ENCODE data around the gene PLEK. TPM values are rescaled to one million over a fixed set of nuclear protein-coding genes. Genes with fewer than 3 reads are reported as not detected.

The PLEK gene
- total and polyA plus RNA-seq, 2 donors (not counting 1 experiment from before 2014, with no cell fraction given), result not detected

DNA sequence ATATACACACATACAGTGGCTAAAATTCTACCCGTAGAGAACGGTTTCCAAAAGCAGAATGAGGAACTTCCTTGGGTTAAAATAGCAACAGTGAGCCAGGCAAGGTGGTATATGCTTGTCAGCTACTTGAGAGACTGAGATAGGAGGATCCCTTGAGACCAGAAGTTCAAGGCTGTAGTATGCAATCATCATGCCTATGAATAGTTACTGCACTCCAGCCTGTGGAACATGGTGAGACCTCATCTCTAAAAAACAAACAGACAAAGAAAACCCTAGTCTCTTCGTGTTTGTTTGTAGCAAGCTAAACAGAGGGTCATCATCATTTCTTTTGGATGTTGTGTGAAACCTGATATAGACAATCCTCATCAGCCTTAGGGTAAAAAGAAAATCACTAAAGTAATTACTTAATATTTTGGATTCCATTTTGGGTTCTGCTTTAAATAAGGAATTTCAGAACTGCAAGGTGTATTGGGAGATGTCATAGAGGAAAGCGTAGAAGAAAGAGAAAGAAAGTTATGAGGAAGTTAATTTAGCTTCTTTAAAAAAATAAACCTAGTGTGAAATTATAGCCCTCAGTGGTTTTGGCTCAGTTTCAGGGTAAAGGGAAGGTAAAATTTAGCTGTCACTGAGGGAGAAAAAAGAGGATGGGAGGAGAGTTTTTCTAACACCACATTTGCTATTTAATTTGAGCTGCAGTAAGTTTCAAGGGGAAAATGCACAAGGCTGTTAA is 46.5 kb downstream of the PLEK start:
- Histone ChIP-seq H4K20me1 (ENCODE audit: control insufficient read depth, extremely low read depth, insufficient read depth, low read length) (no peaks in the 10 kb centered on the region), H3K4me2 (ENCODE audit: extremely low read depth, insufficient read depth, low read length) (no peak overlapping the region)
- DNase-seq (ENCODE audit: low read depth in 2 of 2), result no peak

GRCh38 chr2:68412127-68412819 is 47.2 kb downstream of the PLEK start:
- Histone ChIP-seq H3K9me3 (ENCODE audit: control insufficient read depth, insufficient read depth, low read depth, low read length) (no peaks in the 10 kb centered on the region), H4K20me1 (ENCODE audit: control insufficient read depth, extremely low read depth, insufficient read depth, low read length) (no peaks in the 10 kb centered on the region), H2AFZ (ENCODE audit: low read length) (no peak overlapping the region), H3K9ac (ENCODE audit: insufficient read depth, low read length) (no peak overlapping the region), H3K4me1 (ENCODE audit: control insufficient read depth, extremely low read depth, insufficient read depth, low read length) (no peaks in the 10 kb centered on the region), H3K27me3 (ENCODE audit: control insufficient read depth, insufficient read depth, low read length) (peaks cover 3% of the 10 kb centered on the region), H3K36me3 (ENCODE audit: control insufficient read depth, insufficient read depth, low read length) (no peaks in the 10 kb centered on the region), H3K27ac (ENCODE audit: insufficient read depth, low read length) (no peak overlapping the region), H3K4me3 (replicated peaks in 1 of 4; ENCODE audit: control extremely low read depth in 1 of 4, insufficient read depth in 1 of 4, low read depth in 3 of 4, low read length in 4 of 4) (no peak overlapping the region), H3K4me2 (ENCODE audit: extremely low read depth, insufficient read depth, low read length) (no peak overlapping the region), H3K79me2 (ENCODE audit: control insufficient read depth, insufficient read depth, low read length) (no peaks in the 10 kb centered on the region)
- DNase-seq (ENCODE audit: low read depth in 2 of 2), result no peak
- TF ChIP-seq, protein P1, sequence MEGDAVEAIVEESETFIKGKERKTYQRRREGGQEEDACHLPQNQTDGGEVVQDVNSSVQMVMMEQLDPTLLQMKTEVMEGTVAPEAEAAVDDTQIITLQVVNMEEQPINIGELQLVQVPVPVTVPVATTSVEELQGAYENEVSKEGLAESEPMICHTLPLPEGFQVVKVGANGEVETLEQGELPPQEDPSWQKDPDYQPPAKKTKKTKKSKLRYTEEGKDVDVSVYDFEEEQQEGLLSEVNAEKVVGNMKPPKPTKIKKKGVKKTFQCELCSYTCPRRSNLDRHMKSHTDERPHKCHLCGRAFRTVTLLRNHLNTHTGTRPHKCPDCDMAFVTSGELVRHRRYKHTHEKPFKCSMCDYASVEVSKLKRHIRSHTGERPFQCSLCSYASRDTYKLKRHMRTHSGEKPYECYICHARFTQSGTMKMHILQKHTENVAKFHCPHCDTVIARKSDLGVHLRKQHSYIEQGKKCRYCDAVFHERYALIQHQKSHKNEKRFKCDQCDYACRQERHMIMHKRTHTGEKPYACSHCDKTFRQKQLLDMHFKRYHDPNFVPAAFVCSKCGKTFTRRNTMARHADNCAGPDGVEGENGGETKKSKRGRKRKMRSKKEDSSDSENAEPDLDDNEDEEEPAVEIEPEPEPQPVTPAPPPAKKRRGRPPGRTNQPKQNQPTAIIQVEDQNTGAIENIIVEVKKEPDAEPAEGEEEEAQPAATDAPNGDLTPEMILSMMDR (conservative IDR thresholded peaks at IDR 0.05 in 1 of 2, IDR thresholded peaks at IDR 0.05 in 1 of 2; ENCODE audit: low read depth in 1 of 2, low read length in 2 of 2), result no peak
- TF ChIP-seq EZH2 (IDR thresholded peaks at IDR 0.05; ENCODE audit: low read length, missing control alignments), result no peak

More for the DNA sequence above, 46.5 kb downstream of the PLEK start:
- Histone ChIP-seq H3K27me3 (ENCODE audit: control insufficient read depth, insufficient read depth, low read length) (no peaks in the 10 kb centered on the region), H3K79me2 (ENCODE audit: control insufficient read depth, insufficient read depth, low read length) (no peaks in the 10 kb centered on the region), H2AFZ (ENCODE audit: low read length) (no peak overlapping the region), H3K27ac (ENCODE audit: insufficient read depth, low read length) (no peak overlapping the region), H3K9ac (ENCODE audit: insufficient read depth, low read length) (no peak overlapping the region), H3K36me3 (ENCODE audit: control insufficient read depth, insufficient read depth, low read length) (no peaks in the 10 kb centered on the region), H3K4me3 (replicated peaks in 1 of 4; ENCODE audit: control extremely low read depth in 1 of 4, insufficient read depth in 1 of 4, low read depth in 3 of 4, low read length in 4 of 4) (no peak overlapping the region), H3K4me1 (ENCODE audit: control insufficient read depth, extremely low read depth, insufficient read depth, low read length) (no peaks in the 10 kb centered on the region), H3K9me3 (ENCODE audit: control insufficient read depth, insufficient read depth, low read depth, low read length) (no peaks in the 10 kb centered on the region)
- no peak for TF ChIP-seq EZH2 (IDR thresholded peaks at IDR 0.05; ENCODE audit: low read length, missing control alignments)
- TF ChIP-seq, protein P1 (conservative IDR thresholded peaks at IDR 0.05 in 1 of 2, IDR thresholded peaks at IDR 0.05 in 1 of 2; ENCODE audit: low read depth in 1 of 2, low read length in 2 of 2), result no peak

- no peak for DNase-seq (ENCODE audit: low read depth in 2 of 2)
- H4K20me1 ChIP-seq (ENCODE audit: control insufficient read depth, extremely low read depth, insufficient read depth, low read length), result no peaks in the 10 kb centered on the region
- no peak overlapping the region for H3K4me3 ChIP-seq (replicated peaks in 1 of 4; ENCODE audit: control extremely low read depth in 1 of 4, insufficient read depth in 1 of 4, low read depth in 3 of 4, low read length in 4 of 4)
- H3K4me2 ChIP-seq (ENCODE audit: extremely low read depth, insufficient read depth, low read length), result no peak overlapping the region
- peaks cover 3% of the 10 kb centered on the region for H3K27me3 ChIP-seq (ENCODE audit: control insufficient read depth, insufficient read depth, low read length)
- no peaks in the 10 kb centered on the region for H3K36me3 ChIP-seq (ENCODE audit: control insufficient read depth, insufficient read depth, low read length)
- no peak for TF ChIP-seq EZH2 (IDR thresholded peaks at IDR 0.05; ENCODE audit: low read length, missing control alignments)
- TF ChIP-seq, protein P1 (conservative IDR thresholded peaks at IDR 0.05 in 1 of 2, IDR thresholded peaks at IDR 0.05 in 1 of 2; ENCODE audit: low read depth in 1 of 2, low read length in 2 of 2), result no peak
- H3K79me2 ChIP-seq (ENCODE audit: control insufficient read depth, insufficient read depth, low read length), result no peaks in the 10 kb centered on the region
- H3K9ac ChIP-seq (ENCODE audit: insufficient read depth, low read length), result no peak overlapping the region
- H3K27ac ChIP-seq (ENCODE audit: insufficient read depth, low read length), result no peak overlapping the region
- H3K9me3 ChIP-seq (ENCODE audit: control insufficient read depth, insufficient read depth, low read depth, low read length), result no peaks in the 10 kb centered on the region
- no peak overlapping the region for H2AFZ ChIP-seq (ENCODE audit: low read length)
- no peaks in the 10 kb centered on the region for H3K4me1 ChIP-seq (ENCODE audit: control insufficient read depth, extremely low read depth, insufficient read depth, low read length)
Measured at GRCh38 chr2:68413466-68413865, 48.4 kb downstream of the PLEK start.

Data from fibroblast of lung (primary cell).